AG09319 (cell line): Measurements from ENCODE around the gene NTN3.
"Not testable (repeated sequence)": the region's sequence is repeated elsewhere in the genome, so short reads cannot be mapped to it uniquely, and the experiment has no call there.

ENCODE experiments used
- DNase-seq: peaks from one replicate; pipeline ENCODE4 v3.0.0-alpha.2; 2010; ENCODE audit warnings: low read depth; ENCODE audit errors: extremely low read depth
- CTCF ChIP-seq: IDR thresholded peaks from 2 replicates; pipeline ENCODE4 v1.5.1; 2011; ENCODE audit warnings: low read depth, mild to moderate bottlenecking, inconsistent platforms, low read length, moderate library complexity

Gene NTN3

GRCh38 chr16:2432801-2433505, 38.1 kb upstream of the NTN3 start:
- TF ChIP-seq CTCF: no peak
- no peak for DNase-seq

GRCh38 chr16:2435236-2435635, 35.9 kb upstream of the NTN3 start:
- not testable (repeated sequence) for DNase-seq

- TF ChIP-seq CTCF: no peak
- DNase-seq: no peak
Measured at GRCh38 chr16:2436110-2436509, 35.0 kb upstream of the NTN3 start.

- no peak for DNase-seq
- no peak for TF ChIP-seq CTCF
Measured at GRCh38 chr16:2437032-2437790, 33.9 kb upstream of the NTN3 start.

- no peak for DNase-seq
- TF ChIP-seq CTCF: no peak
Measured at GRCh38 chr16:2438121-2438520, 33.0 kb upstream of the NTN3 start.

GRCh38 chr16:2439598-2439997, 31.5 kb upstream of the NTN3 start:
- no peak for TF ChIP-seq CTCF
- no peak for DNase-seq

GRCh38 chr16:2441143-2441804, 29.8 kb upstream of the NTN3 start:
- not testable (repeated sequence) for DNase-seq

GRCh38 chr16:2443555-2443954, 27.5 kb upstream of the NTN3 start:
- TF ChIP-seq CTCF: no peak
- DNase-seq: no peak
